ENCODE results near the gene KIAA0319L.

GRCh38 chr1:35452106-35452774 is 105.0 kb downstream of the KIAA0319L start:
- TF ChIP-seq EZH2 (IDR thresholded peaks at IDR 0.05; ENCODE audit: insufficient read depth, poor library complexity, severe bottlenecking) (no peak), EZH2phosphoT487 (IDR thresholded peaks at IDR 0.05; ENCODE audit: insufficient read depth, low read depth) (no peak)
